HepG2 (cell line): ENCODE measurements around the gene LDLRAP1. TPM values are rescaled to one million over a fixed set of nuclear protein-coding genes. Genes with fewer than 3 reads are reported as not detected.

Experiments used
- ATAC-seq: fragments of 200-7000 bp; cut with Tn5 transposase; 3 replicates; pipeline ENCODE4 v1.9.1; 2020; ENCODE audit warnings: mild to moderate bottlenecking, moderate library complexity
- Bru-seq: library from RNA; stranded (reverse); fragments of 400-500 nt; gene quantifications from one replicate; lab custom pipeline; 2021; lab: Mats Ljungman, UMichigan
- BruChase-seq, 2 experiments: library from RNA; stranded (reverse); fragments of 400-500 nt; gene quantifications; one replicate each; lab custom pipeline; 2021; lab: Mats Ljungman, UMichigan
- BruUV-seq: library from RNA; stranded (reverse); fragments of 400-500 nt; replicated peaks from 2 replicates; lab custom pipeline; 2021; lab: Mats Ljungman, UMichigan
- CTCF ChIA-PET: fragments of 300-600 bp; formaldehyde crosslinking; extraction: SDS; loops from one replicate; lab custom pipeline; 2021; ENCODE audit warnings: low total read pairs, inconsistent platforms, low intra/inter-chr PET ratio; lab: Yijun Ruan, JAX
- POLR2A ChIA-PET: fragments of 350-600 bp; sonication (Branson Sonifier 250); formaldehyde crosslinking; loops from one replicate; lab custom pipeline; 2020; ENCODE audit warnings: antibody characterized with exemption, inconsistent platforms; lab: Yijun Ruan, JAX
- DNase-seq: peaks from one replicate; pipeline ENCODE4 v3.0.0-alpha.2; 2015; ENCODE audit warnings: low spot score
- FAIRE-seq: peaks from 3 replicates; lab custom pipeline; 2011; peaks lifted over from hg19 to GRCh38; lab: Jason Lieb, UNC
- H2AFZ ChIP-seq: one replicate; pipeline ENCODE4 v1.6.1; 2011; ENCODE audit warnings: low read length, inconsistent platforms
- H3K27ac ChIP-seq: fragments of 300-600 bp; 3 replicates; pipeline ENCODE4 v1.8.0; 2011; ENCODE audit warnings: mixed run types, mild to moderate bottlenecking, mixed read lengths, low read length, inconsistent platforms; ENCODE audit not compliant: insufficient read depth; ENCODE audit errors: extremely low read length
- H3K27me3 ChIP-seq, 2 experiments: fragments of 200-600 bp in 1 of 2; 2 replicates in 1 of 2; 3 replicates in 1 of 2; pipeline versions ENCODE4 v1.6.0 to v1.8.0; 2011; ENCODE audit warnings: low read length in 2 of 2, mild to moderate bottlenecking in 2 of 2, moderate library complexity in 2 of 2, inconsistent platforms in 1 of 2; ENCODE audit not compliant: insufficient read depth in 2 of 2, control insufficient read depth in 1 of 2
- H3K36me3 ChIP-seq, 2 experiments: fragments of 200-600 bp in 1 of 2; replicated peaks in 1 of 2; 2 replicates in 1 of 2; 3 replicates in 1 of 2; pipeline versions ENCODE4 v1.5.1 to v1.8.0; 2011; ENCODE audit warnings: low read length in 2 of 2, inconsistent platforms in 1 of 2; ENCODE audit not compliant: insufficient read depth in 2 of 2, control insufficient read depth in 1 of 2
- H3K4me1 ChIP-seq: 2 replicates; pipeline ENCODE4 v1.5.1; 2012; ENCODE audit warnings: low read length, inconsistent platforms; ENCODE audit not compliant: insufficient read depth
- H3K4me2 ChIP-seq: 2 replicates; pipeline ENCODE4 v1.6.0; 2011; ENCODE audit warnings: low read depth, low read length, inconsistent platforms
- H3K4me3 ChIP-seq, 3 experiments: fragments of 200-600 bp in 1 of 3; sonication (generic), shearing (Covaris generic) in 1 of 3; replicated peaks in 1 of 3; 2 replicates each; pipeline ENCODE4 v1.5.1; 2011 to 2016; ENCODE audit warnings: low read length in 3 of 3, inconsistent platforms in 2 of 3, low read depth in 2 of 3, mild to moderate bottlenecking in 2 of 3, control low read depth in 1 of 3, mixed read lengths in 1 of 3; ENCODE audit not compliant: insufficient read depth in 1 of 3
- H3K79me2 ChIP-seq: one replicate; pipeline ENCODE4 v1.6.1; 2011; ENCODE audit warnings: low read length, inconsistent platforms; ENCODE audit not compliant: insufficient read depth
- H3K9ac ChIP-seq: 2 replicates; pipeline ENCODE4 v1.6.0; 2011; ENCODE audit warnings: mild to moderate bottlenecking, low read depth, low read length, inconsistent platforms; ENCODE audit not compliant: insufficient read depth
- H3K9me3 ChIP-seq: 2 replicates; pipeline ENCODE4 v1.5.1; 2012; ENCODE audit warnings: mild to moderate bottlenecking, low read length
- H4K20me1 ChIP-seq: 2 replicates; pipeline ENCODE4 v1.6.0; 2011; ENCODE audit warnings: inconsistent platforms, mild to moderate bottlenecking, low read length, moderate library complexity; ENCODE audit not compliant: insufficient read depth
- ARNT2 ChIP-seq: sonication (generic); formaldehyde crosslinking; IDR thresholded peaks from 2 replicates; pipeline ENCODE4 v1.8.0; 2022; ENCODE audit warnings: mild to moderate bottlenecking, low read depth, missing genetic modification reagents, moderate library complexity
- CC2D1A ChIP-seq: sonication (generic); formaldehyde crosslinking; IDR thresholded peaks from 2 replicates; pipeline ENCODE4 v1.8.1; 2023; ENCODE audit warnings: mild to moderate bottlenecking, missing genetic modification reagents
- ELF3 ChIP-seq: IDR thresholded peaks from 2 replicates; pipeline ENCODE4 v1.6.1; 2016; ENCODE audit warnings: missing genetic modification reagents, missing compliant biosample characterization
- MEIS2 ChIP-seq: sonication (generic); formaldehyde crosslinking; IDR thresholded peaks from 2 replicates; pipeline ENCODE4 v1.9.0; 2021; ENCODE audit warnings: mild to moderate bottlenecking, missing genetic modification reagents
- PATZ1 ChIP-seq: sonication (generic); formaldehyde crosslinking; IDR thresholded peaks from 2 replicates; pipeline ENCODE4 v1.4.0; 2020; ENCODE audit warnings: missing genetic modification reagents
- RCOR2 ChIP-seq: IDR thresholded peaks from 2 replicates; pipeline ENCODE4 v1.6.1; 2016; ENCODE audit warnings: missing biosample characterization, missing genetic modification reagents
- SSRP1 ChIP-seq: IDR thresholded peaks from 2 replicates; pipeline ENCODE4 v1.6.1; 2016; ENCODE audit warnings: control low read depth
- TEAD3 ChIP-seq: optimal IDR thresholded peaks from 2 replicates; pipeline ENCODE3; 2016; ENCODE audit warnings: borderline replicate concordance
- ZNF557 ChIP-seq: sonication (generic); formaldehyde crosslinking; IDR thresholded peaks from 2 replicates; pipeline ENCODE4 v1.4.0; 2020; ENCODE audit warnings: missing genetic modification reagents
- WGBS: methylation state at CpG from one replicate; pipeline ENCODE4 v1.1.6; 2017; ENCODE audit warnings: low lambda C conversion rate; 5-methylcytosine and 5-hydroxymethylcytosine counted together
- in situ Hi-C: cut with HindIII; loops from 2 replicates; pipeline ENCODE4 v1.10.0; 2017; ENCODE audit warnings: low pct_unique_long_range_greater_than_20kb; ENCODE audit not compliant: extremely low pct_ligation_motif_present
- intact Hi-C: fragments of 100-400 bp; cut with micrococcal nuclease; formaldehyde crosslinking; loops from one replicate; pipeline ENCODE4 v1.10.0; 2022; ENCODE audit not compliant: unreplicated experiment
- long read RNA-seq, 2 experiments: library from RNA in 1 of 2; library from polyadenylated mRNA in 1 of 2; stranded (forward) in 1 of 2; unstranded in 1 of 2; transcript quantifications; one replicate each; pipeline ENCODE4 v2.0.0, GENCODE V29; 2019 to 2022
- polyA minus RNA-seq, 3 experiments: library from RNA; depleted of rRNA, polyadenylated mRNA; stranded (reverse); fragments of >200 nt; gene quantifications; 2 replicates each; pipeline ENCODE4 v1.2.3, GENCODE V29; 2011; ENCODE audit warnings: low replicate concordance in 1 of 3
- polyA plus RNA-seq, 8 experiments: library from polyadenylated mRNA; depleted of rRNA in 3 of 8; stranded (reverse) in 7 of 8; unstranded in 1 of 8; fragments of >200 nt; fragmentation: Illumina TruSeq in 4 of 8; extraction: Trizol in 4 of 8; gene quantifications; 2 replicates each; pipeline versions ENCODE4 v1.2.1 to v1.2.3, GENCODE V29; 2011 to 2016; ENCODE audit warnings: low read depth in 4 of 8, missing spikeins in 1 of 8, mixed read lengths in 1 of 8; ENCODE audit not compliant: insufficient read depth in 1 of 8
- total RNA-seq, 5 experiments: library from RNA; depleted of rRNA; stranded (reverse); fragments of >200 nt; fragmentation: Illumina TruSeq; extraction: Trizol; gene quantifications; 2 replicates each; pipeline ENCODE4 v1.2.3, GENCODE V29; 2016; ENCODE audit warnings: low read depth in 1 of 5
- TF ChIP-seq, protein P1 (sequence below): sonication (generic); formaldehyde crosslinking; IDR thresholded peaks from 2 replicates; pipeline ENCODE4 v1.4.0; 2020; ENCODE audit warnings: missing genetic modification reagents

Gene LDLRAP1
- total RNA-seq (2016; rRNA removed; fragmentation: Illumina TruSeq; extraction: Trizol), result 6.3 and 7.2 TPM in 2 replicates
- total RNA-seq (2016; cell fraction: cytosol; rRNA removed; fragmentation: Illumina TruSeq; extraction: Trizol; ENCODE audit: low read depth), result 1.6 and 1.8 TPM in 2 replicates
- 5.6 and 7.1 TPM in 2 replicates for total RNA-seq (2016; cell fraction: insoluble cytoplasmic fraction; rRNA removed; fragmentation: Illumina TruSeq; extraction: Trizol)
- total RNA-seq (2016; cell fraction: membrane; rRNA removed; fragmentation: Illumina TruSeq; extraction: Trizol), result 5.1 and 6.4 TPM in 2 replicates
- 4.2 and 4.7 TPM in 2 replicates for total RNA-seq (2016; cell fraction: nucleus; rRNA removed; fragmentation: Illumina TruSeq; extraction: Trizol)
- polyA plus RNA-seq (2011; rRNA removed), result 12.1 and 13.7 TPM in 2 replicates
- polyA plus RNA-seq (2011; cell fraction: cytosol; rRNA removed), result 9.5 and 10.4 TPM in 2 replicates
- polyA plus RNA-seq (2011; cell fraction: nucleus; rRNA removed), result 22.0 and 26.7 TPM in 2 replicates
- polyA plus RNA-seq (2012), result 7.7 and 7.8 TPM in 2 replicates
- polyA plus RNA-seq (2016; cell fraction: cytosol; fragmentation: Illumina TruSeq; extraction: Trizol; ENCODE audit: low read depth), result 1.6 and 1.8 TPM in 2 replicates
- polyA plus RNA-seq (2016; cell fraction: insoluble cytoplasmic fraction; fragmentation: Illumina TruSeq; extraction: Trizol; ENCODE audit: low read depth), result 7.0 and 8.1 TPM in 2 replicates
- 4.6 and 4.8 TPM in 2 replicates for polyA plus RNA-seq (2016; cell fraction: membrane; fragmentation: Illumina TruSeq; extraction: Trizol; ENCODE audit: low read depth)
- polyA plus RNA-seq (2016; cell fraction: nucleus; fragmentation: Illumina TruSeq; extraction: Trizol; ENCODE audit: insufficient read depth, low read depth), result 12.0 and 13.6 TPM in 2 replicates
- 12.3 and 19.3 TPM in 2 replicates for polyA minus RNA-seq (2011; rRNA and poly(A)+ RNA removed; ENCODE audit: low replicate concordance)
- polyA minus RNA-seq (2011; cell fraction: cytosol; rRNA and poly(A)+ RNA removed), result 6.8 and 10.5 TPM in 2 replicates
- 6.1 and 6.2 TPM in 2 replicates for polyA minus RNA-seq (2011; cell fraction: nucleus; rRNA and poly(A)+ RNA removed)
- percentile 57 among the genes with signal in this experiment for Bru-seq, nascent RNA
- percentile 64 among the genes with signal in this experiment for BruChase-seq, experiment 1, labeled RNA remaining after a 6-hour chase
- BruChase-seq, experiment 2, labeled RNA remaining after a 2-hour chase, result percentile 71 among the genes with signal in this experiment
- long read RNA-seq, experiment 1, transcript LDLRAP1-201 (9 exons, 2,940 nt), result major isoform, 9 of 14 reads
- long read RNA-seq, experiment 1, partial matches to known transcripts, result 0 of 14 reads
- long read RNA-seq, experiment 1, other reads (novel, unspliced or antisense), result 5 of 14 reads
- long read RNA-seq, experiment 2, transcript LDLRAP1-201 (9 exons, 2,940 nt), result major isoform, 10 of 33 reads
- long read RNA-seq, experiment 2, partial matches to known transcripts, result 2 of 33 reads
- long read RNA-seq, experiment 2, other reads (novel, unspliced or antisense), result 21 of 33 reads

DNA sequence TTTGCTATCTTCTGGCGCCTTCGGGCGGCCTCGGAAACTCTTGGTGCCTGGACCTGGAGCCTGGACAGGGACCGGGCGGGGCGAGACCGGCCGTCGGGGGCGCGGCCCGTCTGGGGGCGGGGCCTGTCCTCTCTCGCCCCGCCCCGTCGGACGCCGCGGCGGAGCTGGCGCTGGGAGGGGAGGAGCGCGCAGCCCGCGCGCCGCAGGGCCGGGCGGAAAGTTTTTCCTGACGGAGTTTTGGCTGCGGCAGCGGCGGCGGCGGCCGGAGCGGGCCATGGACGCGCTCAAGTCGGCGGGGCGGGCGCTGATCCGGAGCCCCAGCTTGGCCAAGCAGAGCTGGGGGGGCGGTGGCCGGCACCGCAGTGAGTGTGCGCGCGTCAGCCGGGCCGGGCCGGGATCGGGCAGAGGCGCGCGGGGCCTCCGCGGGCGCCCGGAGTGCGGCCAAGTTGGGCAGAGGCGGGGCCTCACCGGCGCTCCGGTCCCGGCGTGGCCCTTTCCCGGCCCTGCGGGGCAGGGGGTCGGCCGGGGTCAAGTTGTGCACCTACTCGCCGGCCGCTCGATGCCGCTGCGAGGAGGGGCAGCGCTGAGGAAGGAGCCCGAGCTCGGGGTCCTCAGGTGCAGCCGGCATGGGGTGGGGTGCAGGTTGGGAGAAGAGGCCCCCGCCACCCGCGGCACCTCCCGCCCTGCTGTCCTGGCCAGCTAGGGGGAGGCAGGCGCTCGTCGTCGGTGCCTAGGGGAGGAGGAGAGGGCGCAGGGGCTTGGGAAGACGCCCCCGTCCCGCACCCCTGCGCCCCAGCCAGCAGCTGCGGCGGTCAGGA is at the start of gene LDLRAP1:
Gene LDLRAP1, plus strand, starts transcription at position 182 of the 818 bp plus-strand sequence. Its CDS starts 93 bp downstream, at position 275.
- no peaks in the 10 kb centered on the region for H3K36me3 ChIP-seq
- H4K20me1 ChIP-seq, result no peaks in the 10 kb centered on the region
- H3K27ac ChIP-seq, result peak within 1 kb of the TSS; percentile 50
- WGBS, result 13% methylated on average over 6 of the region's 99 CpGs
- peak within 1 kb of the TSS; percentile 71 for H3K9ac ChIP-seq
- ChIA-PET CTCF (no interaction called here), POLR2A (interaction anchor here (0.6 to 1.4 kb wide), 5 partner anchors 11 to 296 kb away, joined by 3 to 4 read pairs (median 3); partner anchors contain the start of gene RSRP1)
- BruUV-seq, result no TSS peak
- ATAC-seq (peak; percentile 78), FAIRE-seq (no peak), DNase-seq (peak; percentile 37)
- H3K27me3 ChIP-seq, result no peaks in the 10 kb centered on the region; a peak in 1 of 5 replicates
- no peaks in the 10 kb centered on the region for H3K79me2 ChIP-seq
- H3K4me2 ChIP-seq, result peak within 1 kb of the TSS; percentile 76
- in situ Hi-C loops, result no loop called here
- H3K4me3 ChIP-seq, result peak within 1 kb of the TSS; percentile 75 to 91 (median 89); a peak in 5 of 6 replicates
- H3K9me3 ChIP-seq, result no peaks in the 10 kb centered on the region
- no peak within 1 kb of the TSS for H2AFZ ChIP-seq
- H3K4me1 ChIP-seq, result peaks cover 57% of the 10 kb centered on the region
- intact Hi-C loops, result no loop called here
- TF ChIP-seq ELF3 (CRISPR knock-in tag) (no peak), PATZ1 (CRISPR knock-in tag) (no peak; the same call in none of the 2 replicates), ARNT2 (CRISPR knock-in tag) (no peak), MEIS2 (CRISPR knock-in tag) (0 out of 2 replicates have a peak, but pooled peaks have one; percentile 23), SSRP1 (CRISPR knock-in tag) (no peak), RCOR2 (no peak), CC2D1A (CRISPR knock-in tag) (no peak), ZNF557 (no peak), TEAD3 (CRISPR knock-in tag) (no peak)
- TF ChIP-seq, protein P1, sequence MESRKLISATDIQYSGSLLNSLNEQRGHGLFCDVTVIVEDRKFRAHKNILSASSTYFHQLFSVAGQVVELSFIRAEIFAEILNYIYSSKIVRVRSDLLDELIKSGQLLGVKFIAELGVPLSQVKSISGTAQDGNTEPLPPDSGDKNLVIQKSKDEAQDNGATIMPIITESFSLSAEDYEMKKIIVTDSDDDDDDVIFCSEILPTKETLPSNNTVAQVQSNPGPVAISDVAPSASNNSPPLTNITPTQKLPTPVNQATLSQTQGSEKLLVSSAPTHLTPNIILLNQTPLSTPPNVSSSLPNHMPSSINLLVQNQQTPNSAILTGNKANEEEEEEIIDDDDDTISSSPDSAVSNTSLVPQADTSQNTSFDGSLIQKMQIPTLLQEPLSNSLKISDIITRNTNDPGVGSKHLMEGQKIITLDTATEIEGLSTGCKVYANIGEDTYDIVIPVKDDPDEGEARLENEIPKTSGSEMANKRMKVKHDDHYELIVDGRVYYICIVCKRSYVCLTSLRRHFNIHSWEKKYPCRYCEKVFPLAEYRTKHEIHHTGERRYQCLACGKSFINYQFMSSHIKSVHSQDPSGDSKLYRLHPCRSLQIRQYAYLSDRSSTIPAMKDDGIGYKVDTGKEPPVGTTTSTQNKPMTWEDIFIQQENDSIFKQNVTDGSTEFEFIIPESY (CRISPR knock-in tag), result no peak
